Kidney (tissue), 14 donors: ENCODE measurements around the gene RETREG1. TPM values are rescaled to one million over a fixed set of nuclear protein-coding genes. Genes with fewer than 3 reads are reported as not detected.
"Not testable (repeated sequence)": the region's sequence is repeated elsewhere in the genome, so short reads cannot be mapped to it uniquely, and the experiment has no call there.

Source experiments
- DNase-seq, 5 donors: peaks; one replicate each; pipeline ENCODE4 v3.0.0-alpha.2; 2013 to 2020
- FAIRE-seq: peaks from 2 replicates; lab custom pipeline; 2012; peaks lifted over from hg19 to GRCh38; lab: Jason Lieb, UNC
- H3K27ac ChIP-seq, 2 donors: one replicate each; pipeline ENCODE4 v1.7.0; 2013; ENCODE audit warnings: low read depth in 2 of 2, low read length in 2 of 2, inconsistent platforms in 1 of 2
- H3K27me3 ChIP-seq: one replicate; pipeline ENCODE4 v1.7.1; 2013; ENCODE audit warnings: low read length, inconsistent platforms; ENCODE audit not compliant: control insufficient read depth, insufficient read depth
- H3K36me3 ChIP-seq, 3 donors: one replicate each; pipeline versions ENCODE4 v1.7.0 to v1.7.1; 2013; ENCODE audit warnings: low read length in 3 of 3, control low read depth in 1 of 3, inconsistent platforms in 1 of 3; ENCODE audit not compliant: insufficient read depth in 3 of 3, control insufficient read depth in 2 of 3
- H3K4me1 ChIP-seq, 3 donors: one replicate each; pipeline versions ENCODE4 v1.7.0 to v1.7.1; 2013; ENCODE audit warnings: low read length in 3 of 3, inconsistent platforms in 1 of 3, low read depth in 1 of 3; ENCODE audit not compliant: control insufficient read depth in 2 of 3, insufficient read depth in 2 of 3
- H3K4me3 ChIP-seq, 3 donors: one replicate each; pipeline versions ENCODE4 v1.7.0 to v1.8.1; 2013; ENCODE audit warnings: low read length in 3 of 3, control low read depth in 1 of 3, inconsistent platforms in 1 of 3
- H3K9ac ChIP-seq, 3 donors: one replicate each; pipeline versions ENCODE4 v1.7.0 to v1.7.1; 2013; ENCODE audit warnings: low read length in 3 of 3, control low read depth in 1 of 3, inconsistent platforms in 1 of 3
- H3K9me3 ChIP-seq, 3 donors: one replicate each; pipeline versions ENCODE4 v1.7.0 to v1.7.1; 2013; ENCODE audit warnings: low read length in 3 of 3, control low read depth in 1 of 3, inconsistent platforms in 1 of 3; ENCODE audit not compliant: control insufficient read depth in 2 of 3, insufficient read depth in 1 of 3
- CTCF ChIP-seq: IDR thresholded peaks from 3 replicates; pipeline ENCODE4 v1.5.1; 2012; ENCODE audit warnings: mild to moderate bottlenecking, moderate library complexity, borderline replicate concordance; ENCODE audit not compliant: insufficient read depth; ENCODE audit errors: extremely low read depth
- intact Hi-C: fragments of 100-400 bp; cut with DNase I; formaldehyde crosslinking; loops from one replicate; pipeline ENCODE4 v1.11.1; 2022
- polyA plus RNA-seq: library from polyadenylated mRNA; stranded (reverse); fragments of 350-450 nt; fragmentation: Illumina TruSeq; extraction: RNeasy Lipid Tissue Mini Kit (QIAGEN cat#74804); gene quantifications from one replicate; pipeline ENCODE4 v1.2.3, GENCODE V29; 2014; ENCODE audit warnings: low read depth, low replicate concordance; ENCODE audit not compliant: insufficient read depth
- total RNA-seq: library from RNA; stranded (reverse); fragmentation: NEBNext Ultra II Directional; extraction: Animal tissue kit (Norgen Biotek cat#: 25700); gene quantifications from one replicate; pipeline ENCODE4 v1.2.1, GENCODE V29; 2021
- donor health status: control.
- donor health status: control.
- donor health status: control.
- donor health status: control.
- donor health status: control.
- donor health status: DM: yes; HTN: yes; CAD: no.
- donor health status: Normal renal cell carcinoma (clear cell type).

Gene RETREG1
- total and polyA plus RNA-seq, 2 donors from 2014 or later, result 53.6 to 104 TPM

GRCh38 chr5:16480821-16481538 is 135.8 kb downstream of the RETREG1 start:
- no peak overlapping the region for H3K27ac ChIP-seq
- H3K4me1 ChIP-seq, result no peaks in the 10 kb centered on the region
- no peak for TF ChIP-seq CTCF
- FAIRE-seq (no peak), DNase-seq (no peak)
- H3K9me3 ChIP-seq, result no peaks in the 10 kb centered on the region
- peaks cover 0 to 15% (median 6%) of the 10 kb centered on the region in 3 donors for H3K36me3 ChIP-seq
- intact Hi-C loops, result no loop called here
- H3K4me3 ChIP-seq, result no peak overlapping the region
- H3K27me3 ChIP-seq, result no peaks in the 10 kb centered on the region
- no peak overlapping the region for H3K9ac ChIP-seq

- intact Hi-C loops, result no loop called here
- H3K4me1 ChIP-seq, result no peaks in the 10 kb centered on the region
- no peak overlapping the region for H3K27ac ChIP-seq
- no peak for DNase-seq
- no peaks in the 10 kb centered on the region for H3K27me3 ChIP-seq
- H3K4me3 ChIP-seq, result no peak overlapping the region
- no peaks in the 10 kb centered on the region for H3K9me3 ChIP-seq
- H3K36me3 ChIP-seq, result peaks cover 0 to 16% (median 6%) of the 10 kb centered on the region in 3 donors
- H3K9ac ChIP-seq, result no peak overlapping the region
- FAIRE-seq, result no peak
- TF ChIP-seq CTCF, result no peak
These were observed 136.7 kb downstream of the RETREG1 start for GRCh38 chr5:16480144-16480543.

GRCh38 chr5:16477541-16477940 is 139.3 kb downstream of the RETREG1 start:
- FAIRE-seq (no peak), DNase-seq (no peak)
- TF ChIP-seq CTCF, result no peak
- Histone ChIP-seq H3K27ac (no peak overlapping the region), H3K27me3 (no peaks in the 10 kb centered on the region), H3K36me3 (peaks cover 0 to 22% (median 6%) of the 10 kb centered on the region in 3 donors), H3K9me3 (no peaks in the 10 kb centered on the region), H3K4me1 (no peaks in the 10 kb centered on the region), H3K9ac (no peak overlapping the region), H3K4me3 (no peak overlapping the region)
- intact Hi-C loops, result loop anchor here (10.0 kb wide), 1 partner anchor 287 kb away; no protein-coding TSS in a partner anchor

GRCh38 chr5:16476417-16476816 is 140.4 kb downstream of the RETREG1 start:
- not testable (repeated sequence) for DNase-seq, H3K4me3 ChIP-seq, H3K9me3 ChIP-seq, H3K27me3 ChIP-seq, FAIRE-seq, H3K9ac ChIP-seq, H3K27ac ChIP-seq, H3K4me1 ChIP-seq
- intact Hi-C loops, result loop anchor here (10.0 kb wide), 1 partner anchor 288 kb away; no protein-coding TSS in a partner anchor
- peaks cover 0 to 22% (median 6%) of the 10 kb centered on the region in 3 donors for H3K36me3 ChIP-seq
